Transverse colon (tissue), 4 donors: ENCODE results near the gene CRIP2.

Experiments
- POLR2AphosphoS5 ChIP-seq, 3 donors: sonication (generic); formaldehyde crosslinking; IDR thresholded peaks; one replicate each; pipeline ENCODE4 v1.6.1; 2016; ENCODE audit warnings: antibody characterized with exemption in 3 of 3
- TF ChIP-seq, protein P1 (sequence below), 5 experiments: fragments of 200-600 bp in 3 of 5; fragments of 450-650 bp in 2 of 5; sonication (generic) in 3 of 5; IDR thresholded peaks; 1 replicate in 2 of 5; 2 replicates in 3 of 5; pipeline ENCODE4 v1.5.1; 2016 to 2017; ENCODE audit warnings: antibody characterized with exemption in 5 of 5, inconsistent platforms in 3 of 5, mild to moderate bottlenecking in 2 of 5, moderate library complexity in 1 of 5

DNA sequence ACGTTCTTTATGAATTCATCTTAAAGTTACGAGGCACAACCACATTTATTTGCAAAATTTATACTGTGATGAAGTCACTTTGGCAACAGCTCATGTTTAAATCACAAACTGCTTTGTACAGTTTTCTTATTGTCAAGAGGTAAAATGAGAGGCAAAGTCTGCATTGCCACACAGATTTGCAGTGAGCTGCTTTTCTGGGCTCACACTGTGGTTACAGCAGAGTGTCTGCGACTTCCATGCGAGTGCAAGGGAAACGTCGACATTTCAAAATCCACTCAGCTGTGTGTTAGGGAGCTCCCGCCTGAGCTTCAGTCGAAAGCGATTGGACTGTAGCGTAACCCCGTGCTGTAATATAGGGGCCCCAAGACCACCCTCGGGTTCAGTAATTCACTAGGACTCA, 42.0 kb upstream of the CRIP2 start:
- TF ChIP-seq, protein P1, sequence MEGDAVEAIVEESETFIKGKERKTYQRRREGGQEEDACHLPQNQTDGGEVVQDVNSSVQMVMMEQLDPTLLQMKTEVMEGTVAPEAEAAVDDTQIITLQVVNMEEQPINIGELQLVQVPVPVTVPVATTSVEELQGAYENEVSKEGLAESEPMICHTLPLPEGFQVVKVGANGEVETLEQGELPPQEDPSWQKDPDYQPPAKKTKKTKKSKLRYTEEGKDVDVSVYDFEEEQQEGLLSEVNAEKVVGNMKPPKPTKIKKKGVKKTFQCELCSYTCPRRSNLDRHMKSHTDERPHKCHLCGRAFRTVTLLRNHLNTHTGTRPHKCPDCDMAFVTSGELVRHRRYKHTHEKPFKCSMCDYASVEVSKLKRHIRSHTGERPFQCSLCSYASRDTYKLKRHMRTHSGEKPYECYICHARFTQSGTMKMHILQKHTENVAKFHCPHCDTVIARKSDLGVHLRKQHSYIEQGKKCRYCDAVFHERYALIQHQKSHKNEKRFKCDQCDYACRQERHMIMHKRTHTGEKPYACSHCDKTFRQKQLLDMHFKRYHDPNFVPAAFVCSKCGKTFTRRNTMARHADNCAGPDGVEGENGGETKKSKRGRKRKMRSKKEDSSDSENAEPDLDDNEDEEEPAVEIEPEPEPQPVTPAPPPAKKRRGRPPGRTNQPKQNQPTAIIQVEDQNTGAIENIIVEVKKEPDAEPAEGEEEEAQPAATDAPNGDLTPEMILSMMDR (IDR thresholded peaks at IDR 0.05): no peak
- no peak for TF ChIP-seq POLR2AphosphoS5 (IDR thresholded peaks at IDR 0.05)
